Measurements from ENCODE around the gene CCL27. TPM values are rescaled to one million over a fixed set of nuclear protein-coding genes. Genes with fewer than 3 reads are reported as not detected.
A peak's percentile ranks its signal among the peaks of the same experiment; 100 is the strongest.

The CCL27 gene
- polyA plus RNA-seq, 1 donor: 0.67 TPM

GRCh38 chr9:34684145-34684544 is 21.7 kb upstream of the CCL27 start:
- no peak for DNase-seq

DNA sequence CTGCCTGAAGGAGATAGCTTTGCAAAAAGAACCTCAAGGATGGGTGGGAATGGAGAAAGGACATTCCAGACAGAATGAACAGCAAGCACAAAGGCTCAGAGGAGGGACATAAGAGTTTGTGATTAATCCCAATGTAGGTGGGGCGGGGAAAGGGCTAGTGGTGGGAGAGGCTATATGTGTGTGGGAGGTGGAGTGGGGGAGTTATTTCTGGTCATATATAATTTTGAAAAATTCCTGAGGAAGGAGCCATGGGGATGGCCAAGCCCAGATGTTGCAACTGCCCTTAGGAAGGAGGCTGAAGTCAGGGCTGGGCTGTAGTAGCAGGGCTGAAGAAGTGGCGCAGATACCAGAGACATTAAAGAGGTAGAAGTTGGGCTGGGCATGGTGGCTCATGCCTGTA is 13.4 kb upstream of the CCL27 start:
- DNase-seq: no peak

- DNase-seq: no peak
Observed at GRCh38 chr9:34675048-34675714, 12.7 kb upstream of the CCL27 start.

DNA sequence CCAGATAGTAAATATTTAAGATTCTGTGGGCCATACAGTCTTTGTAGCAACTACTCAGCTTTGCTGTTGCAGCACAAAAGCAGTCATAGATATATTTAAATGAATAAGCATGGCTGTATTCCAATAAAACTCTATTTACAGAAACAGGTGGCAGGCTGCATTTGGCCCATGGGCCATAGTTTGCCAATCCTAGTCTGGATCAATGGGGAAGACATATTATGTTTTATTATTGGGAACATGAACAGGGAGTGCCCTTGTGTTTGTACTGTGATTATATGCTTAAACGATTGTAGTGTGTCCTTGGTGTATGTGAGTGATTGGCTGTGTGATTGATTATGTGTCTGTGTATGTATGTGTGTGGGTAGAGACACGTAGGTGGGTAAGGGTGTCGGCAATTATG is 12.0 kb upstream of the CCL27 start:
- DNase-seq: no peak

GRCh38 chr9:34671307-34671706 is 8.8 kb upstream of the CCL27 start:
- no peak for DNase-seq

- DNase-seq: no peak
Observed at GRCh38 chr9:34669809-34670562, 7.5 kb upstream of the CCL27 start.

DNA sequence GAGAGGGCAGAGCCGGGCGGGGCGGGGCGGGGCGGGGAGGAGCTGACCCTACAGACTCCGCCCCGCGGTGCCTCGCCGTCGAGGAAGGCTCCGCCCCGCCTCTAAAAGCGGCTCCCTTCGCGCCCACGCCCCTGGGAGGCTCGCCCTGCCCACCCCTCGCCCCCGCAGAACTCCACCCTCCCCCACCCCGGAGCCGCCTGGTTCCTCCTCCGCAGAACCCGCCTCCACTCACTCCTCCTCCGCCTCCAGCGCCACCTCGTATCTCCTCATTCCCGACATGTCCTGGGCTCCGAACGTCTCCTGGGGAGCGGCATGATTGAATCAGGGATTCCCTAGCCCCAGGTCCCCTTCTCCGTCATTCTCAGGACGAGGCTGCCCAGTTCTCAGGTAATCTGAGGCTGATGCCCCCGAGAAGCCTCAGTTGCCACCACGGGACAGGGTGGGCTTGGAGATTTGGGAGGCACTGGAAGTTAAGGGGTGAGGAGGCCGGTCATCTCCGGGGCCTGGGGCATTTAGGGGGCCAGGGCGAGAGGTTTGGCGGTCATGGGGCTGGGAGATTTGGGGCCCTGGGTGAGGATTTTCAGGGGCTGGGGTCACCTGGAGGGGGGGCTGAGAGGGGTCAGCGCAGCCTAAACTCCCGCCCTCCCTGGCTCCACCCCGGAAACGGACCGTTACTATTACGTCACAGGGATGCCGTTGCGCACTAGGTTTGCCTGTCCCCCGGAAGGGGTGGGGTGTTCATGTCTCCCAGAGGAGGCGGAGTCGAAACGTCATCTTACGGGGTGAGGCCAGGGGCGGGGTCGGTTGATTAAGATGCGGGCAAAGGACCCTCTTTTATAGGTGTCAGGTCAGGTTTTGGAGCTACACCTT is 3.2 kb upstream of the CCL27 start:
- DNase-seq: peak; percentile 94

DNA sequence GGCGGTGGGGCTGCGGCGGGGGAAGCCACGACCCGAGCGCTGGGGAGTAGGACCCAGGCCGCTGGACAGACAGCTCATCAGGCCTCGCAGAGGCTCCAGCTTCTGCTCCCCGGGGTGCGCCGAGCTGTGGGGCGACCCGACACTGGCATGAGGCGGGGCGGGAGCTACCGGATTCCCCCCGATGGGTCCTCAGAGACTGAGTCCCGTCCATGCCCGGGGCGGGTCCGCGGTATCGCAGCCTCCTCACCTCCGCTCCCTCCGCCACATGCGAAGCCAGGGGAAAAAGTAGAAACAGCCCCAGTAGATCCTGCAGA is 2.6 kb upstream of the CCL27 start:
- DNase-seq: no peak

DNA sequence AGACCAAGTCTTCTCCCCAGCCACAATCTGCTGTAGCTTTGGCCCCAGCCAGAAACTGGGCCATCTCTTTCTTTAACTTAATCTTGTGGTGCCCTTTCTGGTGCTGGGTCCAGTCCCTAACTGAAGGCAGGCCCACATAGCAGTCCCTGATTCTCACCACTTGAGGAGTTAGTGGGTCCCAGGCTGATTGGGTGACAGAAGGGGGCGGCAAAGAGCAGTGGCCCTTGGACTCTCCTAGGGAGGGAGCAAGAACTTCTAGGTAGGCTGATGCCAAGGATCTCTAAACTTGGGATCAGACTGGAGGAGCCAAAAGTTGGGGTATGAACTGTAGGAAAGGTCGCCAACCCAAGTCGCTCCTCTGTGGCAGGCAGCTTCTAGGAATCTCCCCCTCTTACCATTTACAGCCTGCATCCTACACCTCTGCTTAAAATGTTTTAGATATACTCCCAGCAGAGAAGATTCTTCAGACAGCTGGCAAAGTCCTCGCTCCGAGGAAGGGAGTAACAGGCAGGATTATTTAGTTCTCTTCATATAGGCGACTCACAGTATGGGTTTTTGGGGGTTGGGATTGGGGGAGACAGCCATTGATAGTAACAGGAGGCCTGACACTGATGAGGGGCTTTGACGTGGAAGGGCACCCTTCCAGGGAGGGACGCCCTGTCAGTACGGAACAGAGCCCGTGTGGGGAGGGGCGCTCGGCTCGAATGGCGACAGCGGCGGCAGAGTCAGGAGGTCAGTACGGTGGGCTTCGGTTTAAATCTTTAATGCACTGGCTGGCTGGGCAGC is 2.0 kb upstream of the CCL27 start:
- peak; percentile 72 for DNase-seq

DNA sequence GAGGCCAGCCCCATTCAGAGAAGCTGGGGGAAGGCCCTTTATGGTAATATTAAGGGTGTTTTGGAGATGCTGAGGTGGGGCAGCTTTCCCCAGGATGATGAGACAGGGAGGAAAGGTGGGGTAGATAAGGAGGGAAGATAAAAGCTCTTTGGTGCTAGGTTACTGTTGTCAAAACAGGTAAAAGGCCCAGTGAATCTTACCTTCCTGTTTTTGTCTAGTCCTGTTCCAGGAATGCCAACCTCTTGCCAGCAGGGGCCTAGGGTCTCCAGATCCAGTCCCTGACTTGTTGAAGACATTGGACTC is 797 bp upstream of the CCL27 start:
- DNase-seq: no peak

GRCh38 chr9:34659592-34660253 is 2.7 kb downstream of the CCL27 start:
- DNase-seq: no peak

GRCh38 chr9:34658461-34658860 is 4.0 kb downstream of the CCL27 start:
- no peak for DNase-seq

DNA sequence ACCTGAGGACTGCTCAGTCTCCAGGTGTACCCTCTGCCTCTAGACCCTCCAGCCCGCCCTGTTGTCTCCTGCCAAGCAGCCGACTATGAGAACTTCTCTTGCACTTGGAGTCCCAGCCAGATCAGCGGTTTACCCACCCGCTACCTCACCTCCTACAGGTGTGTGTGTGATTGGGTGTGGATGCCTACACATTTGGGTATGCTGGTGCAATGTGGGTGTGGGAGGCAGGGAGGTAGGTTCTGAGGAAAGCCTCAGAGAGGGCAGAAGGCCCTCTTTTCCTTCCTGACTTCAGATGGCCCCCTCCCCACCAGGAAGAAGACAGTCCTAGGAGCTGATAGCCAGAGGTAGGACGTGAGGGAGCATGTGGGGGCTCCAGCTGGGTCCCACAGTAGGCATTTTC is 5.5 kb downstream of the CCL27 start:
- no peak for DNase-seq

DNA sequence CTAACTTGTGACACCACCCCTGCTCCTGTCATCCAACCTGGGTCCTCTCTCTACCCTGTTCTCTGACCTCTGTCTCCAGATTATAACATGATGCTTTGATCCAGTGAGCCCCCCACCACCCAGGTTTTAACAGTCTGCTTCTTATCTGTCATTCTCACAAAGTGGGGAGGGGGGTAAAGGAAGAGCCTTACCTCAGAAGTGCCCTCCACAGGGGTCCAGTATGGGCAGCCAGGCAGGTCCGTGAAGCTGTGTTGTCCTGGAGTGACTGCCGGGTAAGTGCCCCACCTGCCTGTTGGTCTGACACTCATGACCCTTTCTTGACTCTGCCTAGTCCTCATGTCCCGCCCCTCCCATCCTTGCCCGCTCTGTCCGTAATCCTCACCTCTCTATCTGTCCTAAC is 7.1 kb downstream of the CCL27 start:
- no peak for DNase-seq

GRCh38 chr9:34654323-34655051 is 8.0 kb downstream of the CCL27 start:
- DNase-seq: peak; percentile 84

- DNase-seq: peak; percentile 81
Observed at GRCh38 chr9:34653151-34654072, 9.0 kb downstream of the CCL27 start.

DNA sequence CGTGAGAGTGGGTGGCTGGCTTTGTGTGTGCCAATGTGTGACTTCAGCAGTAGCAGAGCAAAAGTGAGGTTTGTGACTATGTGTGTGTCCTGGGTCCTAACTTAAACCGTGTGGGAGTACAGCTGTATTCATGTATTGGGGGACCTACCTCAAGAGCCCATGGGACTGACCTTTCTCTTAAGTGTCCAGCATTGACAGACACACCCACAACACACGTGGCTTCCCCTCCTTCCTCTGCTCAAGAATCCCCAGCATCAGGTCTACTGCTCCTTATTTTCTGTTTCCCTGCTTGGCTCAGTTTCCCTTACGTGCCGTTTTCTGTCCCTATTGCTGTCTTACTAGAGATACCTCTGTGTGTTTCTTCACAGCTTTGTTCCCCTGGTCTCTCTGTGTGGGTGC is 9.9 kb downstream of the CCL27 start:
- no peak for DNase-seq

GRCh38 chr9:34651876-34652601 is 10.4 kb downstream of the CCL27 start, which contains the start of gene IL11RA:
Gene IL11RA, plus strand, starts transcription at chr9:34652185. Its CDS starts 3,033 bp downstream, at chr9:34655218.
- peak; percentile 91 for DNase-seq

- no peak for DNase-seq
Observed at GRCh38 chr9:34651321-34651720, 11.1 kb downstream of the CCL27 start.

- no peak for DNase-seq
Observed at GRCh38 chr9:34650816-34651215, 11.6 kb downstream of the CCL27 start.

Measured in hindlimb muscle (tissue), 1 donor.